Activated naive CD8-positive, alpha-beta T cell treated with anti-CD3 and anti-CD28 coated beads, Interleukin-2, amount 50 U/mL, for 24 hours (primary cell): ENCODE measurements around the gene DOCK4.

Experiments
- ATAC-seq: fragments of 150-1000 bp; cut with Tn5 transposase; one replicate; pipeline ENCODE4 v1.10.0; 2021
- DNase-seq: peaks from one replicate; pipeline ENCODE4 v3.0.0; 2021
- H3K27ac Mint-ChIP-seq: one replicate; pipeline ENCODE4 v1.8.0; 2021; ENCODE audit warnings: mild to moderate bottlenecking, mixed read lengths
- H3K27me3 Mint-ChIP-seq: one replicate; pipeline ENCODE4 v1.8.0; 2021; ENCODE audit warnings: mixed read lengths
- H3K36me3 Mint-ChIP-seq: one replicate; pipeline ENCODE4 v1.8.0; 2021; ENCODE audit warnings: low read depth, mixed read lengths
- H3K4me1 Mint-ChIP-seq: one replicate; pipeline ENCODE4 v1.8.0; 2021; ENCODE audit warnings: mixed read lengths
- H3K4me3 Mint-ChIP-seq: one replicate; pipeline ENCODE4 v1.8.0; 2021; ENCODE audit warnings: mild to moderate bottlenecking, moderate library complexity, mixed read lengths
- H3K9me3 Mint-ChIP-seq: one replicate; pipeline ENCODE4 v1.8.0; 2021; ENCODE audit warnings: mixed read lengths

The DOCK4 gene

GRCh38 chr7:111765751-111766643 lies 440.2 kb downstream of the DOCK4 start:
- no peak overlapping the region for H3K4me3 Mint-ChIP-seq
- no peak for ATAC-seq

GRCh38 chr7:111763221-111763801 lies 442.9 kb downstream of the DOCK4 start:
- ATAC-seq = peak; percentile 54
- no peaks in the 10 kb centered on the region for H3K27me3 Mint-ChIP-seq
- H3K9me3 Mint-ChIP-seq = no peaks in the 10 kb centered on the region
- no peaks in the 10 kb centered on the region for H3K4me1 Mint-ChIP-seq
- H3K36me3 Mint-ChIP-seq = no peaks in the 10 kb centered on the region
- H3K4me3 Mint-ChIP-seq = no peak overlapping the region
- DNase-seq = no peak
- H3K27ac Mint-ChIP-seq = no peak overlapping the region

More at GRCh38 chr7:111765751-111766643, 440.2 kb downstream of the DOCK4 start:
- H3K9me3 Mint-ChIP-seq = no peaks in the 10 kb centered on the region
- no peaks in the 10 kb centered on the region for H3K27me3 Mint-ChIP-seq
- no peak overlapping the region for H3K27ac Mint-ChIP-seq
- no peaks in the 10 kb centered on the region for H3K36me3 Mint-ChIP-seq
- DNase-seq = no peak
- no peaks in the 10 kb centered on the region for H3K4me1 Mint-ChIP-seq

- Mint-ChIP-seq H3K4me3 (no peak overlapping the region), H3K27ac (no peak overlapping the region), H3K4me1 (no peaks in the 10 kb centered on the region), H3K27me3 (no peaks in the 10 kb centered on the region), H3K9me3 (no peaks in the 10 kb centered on the region), H3K36me3 (no peaks in the 10 kb centered on the region)
- DNase-seq = no peak
- no peak for ATAC-seq
These were observed 443.4 kb downstream of the DOCK4 start for GRCh38 chr7:111762799-111763198.

GRCh38 chr7:111762211-111762610 lies 444.0 kb downstream of the DOCK4 start:
- no peak for DNase-seq
- H3K4me1 Mint-ChIP-seq = no peaks in the 10 kb centered on the region
- H3K4me3 Mint-ChIP-seq = no peak overlapping the region
- no peaks in the 10 kb centered on the region for H3K9me3 Mint-ChIP-seq
- no peaks in the 10 kb centered on the region for H3K36me3 Mint-ChIP-seq
- no peaks in the 10 kb centered on the region for H3K27me3 Mint-ChIP-seq
- no peak overlapping the region for H3K27ac Mint-ChIP-seq
- no peak for ATAC-seq

GRCh38 chr7:111760043-111760442 lies 446.2 kb downstream of the DOCK4 start:
- Mint-ChIP-seq H3K9me3 (no peaks in the 10 kb centered on the region), H3K4me3 (no peak overlapping the region), H3K27ac (no peak overlapping the region), H3K36me3 (no peaks in the 10 kb centered on the region), H3K27me3 (no peaks in the 10 kb centered on the region), H3K4me1 (no peaks in the 10 kb centered on the region)
- ATAC-seq (no peak), DNase-seq (no peak)

- no peaks in the 10 kb centered on the region for H3K4me1 Mint-ChIP-seq
- DNase-seq = no peak
- no peak overlapping the region for H3K4me3 Mint-ChIP-seq
These were observed 447.9 kb downstream of the DOCK4 start for GRCh38 chr7:111758332-111758731.

GRCh38 chr7:111756687-111757178 lies 449.5 kb downstream of the DOCK4 start:
- Mint-ChIP-seq H3K36me3 (no peaks in the 10 kb centered on the region), H3K9me3 (no peaks in the 10 kb centered on the region), H3K4me1 (no peaks in the 10 kb centered on the region), H3K4me3 (no peak overlapping the region), H3K27me3 (peaks cover 2% of the 10 kb centered on the region), H3K27ac (no peak overlapping the region)
- ATAC-seq = peak; percentile 24
- DNase-seq = no peak

More at GRCh38 chr7:111758332-111758731, 447.9 kb downstream of the DOCK4 start:
- no peak for ATAC-seq
- H3K27me3 Mint-ChIP-seq = no peaks in the 10 kb centered on the region
- no peak overlapping the region for H3K27ac Mint-ChIP-seq
- H3K36me3 Mint-ChIP-seq = no peaks in the 10 kb centered on the region
- H3K9me3 Mint-ChIP-seq = no peaks in the 10 kb centered on the region

- H3K9me3 Mint-ChIP-seq = no peaks in the 10 kb centered on the region
- no peak overlapping the region for H3K27ac Mint-ChIP-seq
- H3K27me3 Mint-ChIP-seq = peaks cover 4% of the 10 kb centered on the region
- no peaks in the 10 kb centered on the region for H3K36me3 Mint-ChIP-seq
- DNase-seq (no peak), ATAC-seq (no peak)
- H3K4me3 Mint-ChIP-seq = no peak overlapping the region
- no peaks in the 10 kb centered on the region for H3K4me1 Mint-ChIP-seq
These were observed 450.8 kb downstream of the DOCK4 start for GRCh38 chr7:111755383-111755782.

GRCh38 chr7:111753968-111754367 lies 452.2 kb downstream of the DOCK4 start:
- Mint-ChIP-seq H3K36me3 (no peaks in the 10 kb centered on the region), H3K27ac (no peak overlapping the region), H3K4me3 (no peak overlapping the region), H3K27me3 (peaks cover 4% of the 10 kb centered on the region), H3K9me3 (no peaks in the 10 kb centered on the region), H3K4me1 (no peaks in the 10 kb centered on the region)
- no peak for ATAC-seq
- no peak for DNase-seq

GRCh38 chr7:111752022-111752582 lies 454.1 kb downstream of the DOCK4 start:
- Mint-ChIP-seq H3K27ac (no peak overlapping the region), H3K4me1 (no peaks in the 10 kb centered on the region), H3K27me3 (peaks cover 7% of the 10 kb centered on the region), H3K36me3 (no peaks in the 10 kb centered on the region), H3K9me3 (no peaks in the 10 kb centered on the region), H3K4me3 (no peak overlapping the region)
- DNase-seq (peak; percentile 70), ATAC-seq (no peak)

GRCh38 chr7:111750878-111751277 lies 455.3 kb downstream of the DOCK4 start:
- H3K27me3 Mint-ChIP-seq = peaks cover 7% of the 10 kb centered on the region
- DNase-seq (no peak), ATAC-seq (no peak)
- no peaks in the 10 kb centered on the region for H3K9me3 Mint-ChIP-seq
- no peaks in the 10 kb centered on the region for H3K36me3 Mint-ChIP-seq
- no peak overlapping the region for H3K4me3 Mint-ChIP-seq
- no peak overlapping the region for H3K27ac Mint-ChIP-seq
- H3K4me1 Mint-ChIP-seq = no peaks in the 10 kb centered on the region

- peaks cover 7% of the 10 kb centered on the region for H3K27me3 Mint-ChIP-seq
- no peaks in the 10 kb centered on the region for H3K9me3 Mint-ChIP-seq
- H3K27ac Mint-ChIP-seq = no peak overlapping the region
- DNase-seq = no peak
- no peaks in the 10 kb centered on the region for H3K4me1 Mint-ChIP-seq
- H3K4me3 Mint-ChIP-seq = no peak overlapping the region
- no peaks in the 10 kb centered on the region for H3K36me3 Mint-ChIP-seq
- ATAC-seq = no peak
These were observed 456.0 kb downstream of the DOCK4 start for GRCh38 chr7:111750228-111750627.

GRCh38 chr7:111749625-111750024 lies 456.6 kb downstream of the DOCK4 start:
- H3K36me3 Mint-ChIP-seq = no peaks in the 10 kb centered on the region
- H3K27ac Mint-ChIP-seq = no peak overlapping the region
- DNase-seq = no peak
- H3K4me3 Mint-ChIP-seq = no peak overlapping the region
- no peak for ATAC-seq
- no peaks in the 10 kb centered on the region for H3K4me1 Mint-ChIP-seq
- no peaks in the 10 kb centered on the region for H3K9me3 Mint-ChIP-seq
- peaks cover 7% of the 10 kb centered on the region for H3K27me3 Mint-ChIP-seq

- Mint-ChIP-seq H3K9me3 (no peaks in the 10 kb centered on the region), H3K4me1 (no peaks in the 10 kb centered on the region), H3K4me3 (no peak overlapping the region), H3K27ac (no peak overlapping the region), H3K36me3 (no peaks in the 10 kb centered on the region), H3K27me3 (peaks cover 7% of the 10 kb centered on the region)
- DNase-seq (no peak), ATAC-seq (no peak)
These were observed 458.5 kb downstream of the DOCK4 start for GRCh38 chr7:111747718-111748117.

GRCh38 chr7:111746950-111747349 lies 459.2 kb downstream of the DOCK4 start:
- DNase-seq = no peak
- H3K9me3 Mint-ChIP-seq = no peaks in the 10 kb centered on the region
- no peak overlapping the region for H3K4me3 Mint-ChIP-seq
- ATAC-seq = no peak
- H3K27ac Mint-ChIP-seq = no peak overlapping the region
- H3K4me1 Mint-ChIP-seq = no peaks in the 10 kb centered on the region
- peaks cover 7% of the 10 kb centered on the region for H3K27me3 Mint-ChIP-seq
- H3K36me3 Mint-ChIP-seq = no peaks in the 10 kb centered on the region
